Measurements from ENCODE around the gene PPP2R1B.

Gene PPP2R1B

DNA sequence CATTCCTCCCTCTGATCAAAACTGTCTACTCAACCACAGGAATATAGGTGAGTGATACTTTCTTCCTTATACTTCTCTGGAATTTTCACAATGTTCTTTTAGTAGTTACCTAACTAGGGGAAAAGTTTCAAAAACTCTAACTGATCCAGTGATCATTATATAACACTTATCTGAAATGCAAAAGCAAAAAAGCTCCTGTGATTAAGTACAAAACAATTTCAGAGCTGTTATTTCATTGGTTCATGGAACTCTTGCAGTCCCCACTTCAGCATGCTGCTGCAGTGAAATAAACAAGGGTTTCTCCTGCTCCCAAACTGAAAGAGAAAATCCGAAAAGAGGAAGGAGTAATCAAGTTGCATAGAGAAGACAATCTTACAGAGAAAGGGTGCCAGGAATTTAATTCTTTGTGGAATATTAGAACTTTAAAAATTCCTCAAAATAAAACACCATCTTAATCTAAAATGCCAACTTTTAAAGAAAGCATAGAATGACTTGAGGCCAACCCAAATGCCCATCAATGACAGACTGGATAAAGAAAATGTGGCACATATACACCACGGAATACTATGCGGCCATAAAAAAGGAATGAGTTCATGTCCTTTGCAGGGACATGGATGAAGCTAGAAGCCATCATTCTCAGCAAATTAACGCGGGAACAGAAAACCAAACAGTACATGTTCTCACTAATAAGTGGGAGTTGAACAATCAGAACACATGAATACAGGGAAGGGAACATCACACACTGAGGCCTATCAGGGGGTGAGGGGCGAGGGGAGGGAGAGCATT, 20.3 kb downstream of the PPP2R1B start:
- DNase-seq, result no peak

DNA sequence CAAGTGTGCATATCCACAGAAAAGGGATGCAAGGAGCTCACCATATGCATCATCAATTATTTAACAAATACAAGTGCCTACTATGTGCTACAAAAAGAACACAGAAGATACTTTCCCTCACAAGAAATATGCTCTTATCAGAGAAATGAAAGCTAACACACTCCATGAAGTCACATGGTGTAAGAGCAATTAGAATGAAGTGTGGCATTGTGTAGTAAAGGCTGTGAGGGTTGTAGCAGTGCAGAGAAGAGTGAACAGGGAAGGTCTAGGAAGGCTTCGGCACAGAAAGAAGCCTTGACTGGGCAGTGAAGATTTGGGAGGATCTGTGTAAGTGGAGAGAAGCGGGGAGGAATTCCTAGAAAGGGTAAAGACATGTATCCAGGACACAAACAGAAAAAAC, 22.5 kb downstream of the PPP2R1B start:
- no peak for DNase-seq

DNA sequence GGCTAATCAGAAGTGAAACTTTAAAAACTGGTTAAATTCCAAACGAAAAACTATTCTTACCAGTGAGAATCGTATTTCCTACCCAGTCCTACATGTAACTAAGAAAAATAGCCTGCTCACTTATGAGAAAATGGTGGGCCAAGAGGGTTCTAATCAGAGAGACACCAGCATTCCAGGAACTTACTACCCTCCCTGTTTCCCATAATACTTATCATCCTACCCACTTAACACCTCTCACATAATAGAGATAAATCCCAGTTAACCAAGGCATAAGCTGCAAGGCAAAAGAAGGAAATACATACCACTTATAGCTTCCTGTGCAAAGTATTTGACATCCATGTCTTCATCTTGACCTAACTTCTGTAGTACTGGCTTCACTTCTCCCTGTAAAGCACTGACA, 24.4 kb downstream of the PPP2R1B start:
- no peak for DNase-seq

DNA sequence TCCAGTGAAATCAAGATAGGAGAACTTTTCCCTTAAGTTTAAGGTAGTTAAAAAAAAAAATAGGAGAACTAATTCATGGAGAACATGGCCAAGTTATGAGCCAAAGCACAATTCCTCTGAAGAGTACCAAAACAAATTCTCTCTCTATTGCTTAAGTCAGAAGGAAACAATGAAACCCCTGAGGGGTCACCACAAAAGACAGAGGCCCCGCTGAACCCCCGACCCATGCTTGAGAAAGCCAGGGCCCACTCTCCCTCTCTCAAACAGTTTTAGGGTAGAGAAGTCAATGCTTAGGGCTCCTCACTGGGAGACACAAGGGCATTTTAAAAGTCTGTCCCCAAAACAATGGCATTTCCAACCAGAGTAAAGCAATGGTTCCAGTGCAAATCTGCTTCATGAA, 26.9 kb downstream of the PPP2R1B start:
- no peak for DNase-seq

DNA sequence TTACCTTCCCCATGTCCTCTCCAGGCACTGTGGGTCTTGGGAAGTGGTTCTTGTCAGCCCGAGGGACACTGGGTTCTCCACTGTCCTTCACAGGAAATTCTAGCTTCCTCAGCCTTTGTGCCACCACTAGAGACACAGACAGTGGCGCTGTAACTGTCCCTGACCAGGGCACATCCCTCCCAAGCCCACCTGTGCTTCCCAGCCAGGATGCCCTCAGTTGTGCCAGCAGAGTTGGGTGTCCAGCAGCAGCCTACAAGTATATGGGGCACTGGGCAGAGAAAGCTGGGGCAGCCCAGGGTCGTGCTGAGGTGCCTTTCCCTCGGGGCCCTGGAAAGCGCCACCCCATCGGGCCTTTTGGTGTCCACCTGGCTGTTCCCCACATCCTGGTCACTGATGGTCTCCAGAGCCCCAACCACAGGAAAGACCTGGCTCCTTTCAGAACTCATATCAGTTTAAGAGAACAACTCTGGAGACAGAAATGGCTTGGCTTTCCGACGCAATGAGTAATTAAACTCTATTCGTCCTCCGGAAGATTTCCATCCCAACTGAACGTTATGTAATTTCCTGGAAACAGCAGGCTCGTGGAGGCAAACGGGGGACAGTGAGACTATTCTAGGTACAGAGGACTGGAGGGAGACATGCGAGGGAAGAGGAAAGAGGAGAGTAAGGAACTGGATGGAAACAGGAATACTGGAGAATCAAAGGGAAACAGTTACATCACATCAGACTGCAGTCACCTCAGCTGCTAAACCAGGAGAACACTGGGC, 28.6 kb downstream of the PPP2R1B start:
- DNase-seq, result no peak

DNA sequence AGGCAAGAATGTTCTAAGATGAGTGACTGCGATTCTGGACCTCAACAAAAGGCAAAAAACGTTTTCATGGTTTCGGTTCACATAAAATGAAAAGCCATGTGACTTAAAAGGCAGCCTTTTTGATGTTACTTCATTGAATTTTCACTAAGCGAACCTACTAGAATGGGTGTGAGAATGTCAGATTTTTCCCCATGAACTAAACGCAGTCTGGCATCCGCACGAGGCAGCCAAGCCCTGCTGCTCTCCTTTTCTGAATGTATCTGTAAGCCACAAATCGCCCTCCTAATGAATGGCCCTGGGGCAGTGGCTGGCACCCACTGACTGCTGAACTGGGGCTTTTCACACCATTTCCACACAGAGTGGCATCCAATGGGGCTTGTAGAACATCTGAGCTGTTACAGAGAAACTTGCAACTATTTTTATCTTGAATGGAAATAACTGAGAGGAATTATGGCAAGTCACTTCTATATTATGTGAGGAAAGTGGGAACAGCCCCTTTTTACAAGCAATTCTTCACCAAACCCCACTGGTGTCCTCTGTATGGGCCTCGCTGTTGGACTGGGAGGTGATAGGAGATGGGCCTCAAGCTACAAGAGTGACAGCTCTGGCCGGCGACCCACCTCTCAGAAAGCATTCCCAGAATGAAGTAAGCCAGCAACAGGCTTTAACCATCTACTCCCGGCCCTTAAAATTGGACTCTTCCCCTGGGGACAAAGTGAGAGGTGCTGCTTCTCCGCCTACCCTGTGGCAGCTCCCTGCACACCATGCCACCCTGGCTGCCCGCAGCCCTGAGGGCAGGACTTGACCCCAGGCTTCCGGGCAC, 29.4 kb downstream of the PPP2R1B start:
- DNase-seq, result no peak

DNA sequence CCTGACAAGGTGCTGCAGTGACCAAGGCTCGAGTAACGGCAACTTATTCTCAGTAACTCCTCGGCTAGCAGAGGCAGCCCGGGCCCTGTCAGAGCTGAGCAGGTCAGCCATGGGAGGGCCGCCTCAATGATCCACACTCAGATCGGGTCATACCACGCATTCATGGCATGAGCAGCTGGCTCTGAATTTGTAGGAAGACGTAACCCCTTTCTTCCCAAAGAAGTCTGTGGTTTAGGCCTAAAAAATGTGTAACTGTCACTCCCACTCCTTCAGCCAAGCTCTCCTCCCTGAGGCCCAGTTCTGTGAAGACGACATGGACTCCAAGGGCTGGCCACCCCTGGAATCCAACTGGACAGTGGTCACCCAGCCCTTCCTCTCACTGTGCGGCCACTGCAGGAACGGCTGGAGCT, 30.0 kb downstream of the PPP2R1B start:
- DNase-seq, result no peak

DNA sequence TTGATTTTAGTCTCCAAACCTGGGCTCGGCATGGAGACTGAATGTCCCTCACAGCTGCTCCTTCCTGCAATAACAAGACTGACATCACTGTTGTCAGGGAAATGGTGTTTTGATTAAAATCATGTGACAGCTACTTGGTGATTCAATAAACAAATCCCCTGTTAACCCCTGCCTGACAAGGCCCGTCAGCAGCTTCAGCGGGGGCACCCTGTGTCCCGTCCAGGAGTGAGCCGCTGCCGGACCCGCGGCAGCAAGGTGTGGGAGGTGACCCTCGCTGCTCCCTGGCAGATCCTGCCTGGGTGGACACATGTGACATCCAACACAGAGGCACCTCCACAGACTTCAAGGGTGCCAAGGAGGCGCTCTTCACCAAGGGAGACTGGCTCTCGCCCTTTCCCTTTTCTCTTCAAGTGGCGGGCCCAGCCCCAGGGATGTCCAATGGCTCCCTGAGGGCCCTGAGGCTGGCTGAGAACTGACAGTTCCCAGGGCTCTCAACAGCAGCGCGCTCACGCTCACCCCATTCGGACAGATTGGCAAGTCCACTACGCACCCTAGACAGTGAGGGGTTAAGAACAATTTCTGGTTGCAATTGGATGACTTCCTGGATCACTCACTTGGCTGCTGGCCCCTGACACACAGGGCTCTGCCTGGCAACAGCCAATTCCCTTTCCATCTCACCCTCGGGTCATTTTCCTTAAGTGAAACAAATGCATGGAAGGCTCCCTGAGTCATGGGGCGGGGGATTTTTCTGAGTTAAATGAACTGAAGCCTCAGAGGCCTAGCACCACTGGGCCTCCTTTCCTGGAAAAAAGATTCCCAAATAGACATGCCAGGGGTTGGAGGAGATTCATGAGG, 30.7 kb downstream of the PPP2R1B start:
- peak; percentile 88 for DNase-seq

DNA sequence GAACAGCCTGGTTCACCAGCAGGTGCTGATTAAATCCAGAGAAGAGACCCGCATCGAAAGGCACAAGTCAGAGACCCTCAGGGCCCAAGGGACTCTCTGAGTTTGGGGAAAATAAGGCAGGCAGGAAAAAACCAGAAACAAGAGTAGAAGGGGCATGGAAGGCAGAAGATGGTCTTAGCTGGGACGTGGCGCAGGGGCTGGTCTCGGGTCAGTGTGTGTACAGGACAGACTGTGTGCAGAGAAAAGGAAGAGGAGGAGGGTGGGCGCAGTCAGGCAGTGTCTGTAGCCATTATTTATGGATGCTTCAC, 31.3 kb downstream of the PPP2R1B start:
- no peak for DNase-seq

DNA sequence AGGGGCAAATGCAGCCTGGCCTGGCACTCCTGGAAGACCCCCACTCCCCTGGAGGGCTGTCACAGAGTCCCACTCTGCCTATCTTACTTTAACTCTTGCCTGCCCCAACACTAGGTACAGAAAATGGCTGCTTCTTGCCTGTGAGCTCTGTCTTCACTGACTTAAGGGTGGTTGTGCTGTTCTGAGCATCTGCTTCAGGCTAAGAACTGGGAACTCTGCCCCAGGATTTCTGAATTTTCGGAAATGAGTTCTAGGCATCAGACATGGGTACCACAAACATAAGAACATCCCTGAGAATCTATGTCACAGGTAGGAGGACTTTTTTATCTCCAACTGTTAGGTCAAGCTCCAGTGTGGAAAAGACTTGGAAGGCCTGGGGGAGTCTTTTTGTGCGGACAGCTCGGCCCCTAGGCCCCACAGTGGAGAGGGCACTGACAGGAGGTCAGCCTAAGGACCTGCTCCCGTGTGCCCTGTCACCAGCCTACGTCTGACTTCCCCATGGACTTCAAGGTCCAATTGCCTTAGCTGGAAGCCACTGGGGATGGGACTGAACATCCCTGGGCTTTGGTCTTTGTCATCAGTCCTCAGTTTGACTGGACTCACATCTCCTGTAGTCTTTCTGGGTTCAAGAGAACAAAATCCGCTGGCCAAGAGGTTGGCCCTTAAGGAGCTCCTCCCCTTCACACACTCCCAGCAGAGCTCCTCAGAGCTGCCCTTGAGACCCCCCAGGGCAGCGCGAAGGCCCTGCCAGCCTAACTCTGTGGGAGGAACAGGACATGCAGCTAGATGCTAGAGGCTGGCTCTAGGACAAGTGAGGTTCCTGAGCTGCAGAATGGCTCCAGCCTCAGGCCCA, 31.9 kb downstream of the PPP2R1B start:
- no peak for DNase-seq

DNA sequence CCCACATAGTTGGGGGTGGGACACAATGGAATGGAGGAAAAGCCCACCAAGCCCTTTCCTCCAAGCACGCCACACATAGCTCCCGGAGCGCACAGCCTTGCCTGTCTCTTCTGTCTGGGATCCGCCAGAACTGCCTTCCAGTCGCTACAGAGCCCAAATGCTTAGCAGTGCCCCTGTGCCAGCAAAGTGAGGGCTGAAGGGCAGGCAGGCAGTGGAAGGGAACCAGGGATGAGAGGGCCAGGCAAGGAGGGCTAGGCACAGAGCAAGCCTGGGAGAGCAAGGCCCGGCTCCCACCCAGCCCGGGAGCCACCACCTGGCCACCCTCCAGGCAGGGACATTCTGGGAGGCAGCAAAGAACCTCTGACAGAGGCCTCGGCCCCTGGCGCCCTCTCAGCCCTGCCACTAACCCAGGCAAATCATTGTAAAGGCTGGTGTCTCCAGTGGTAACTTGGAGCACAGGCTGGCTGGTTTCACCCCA, 32.5 kb downstream of the PPP2R1B start:
- no peak for DNase-seq

DNA sequence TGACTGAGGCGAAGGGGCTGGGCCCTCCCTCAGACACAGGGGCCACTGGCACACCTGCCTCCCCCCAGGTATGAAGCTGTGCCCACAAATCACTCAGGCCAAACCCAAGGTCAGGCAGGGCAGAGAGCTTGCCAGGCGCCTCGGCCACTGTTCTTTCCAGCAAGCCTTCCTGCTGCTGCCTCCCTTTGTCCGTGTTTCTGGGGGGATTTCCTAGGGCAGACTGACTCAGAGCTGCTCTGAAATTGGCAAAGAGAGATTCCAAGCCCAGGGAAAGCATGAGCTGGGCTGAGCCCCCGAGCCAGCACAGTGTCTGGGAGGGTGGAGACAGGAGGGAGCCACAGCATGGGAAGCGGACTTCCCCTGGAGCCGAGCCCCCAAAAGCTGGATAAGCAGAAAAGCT, 33.2 kb downstream of the PPP2R1B start:
- no peak for DNase-seq

DNA sequence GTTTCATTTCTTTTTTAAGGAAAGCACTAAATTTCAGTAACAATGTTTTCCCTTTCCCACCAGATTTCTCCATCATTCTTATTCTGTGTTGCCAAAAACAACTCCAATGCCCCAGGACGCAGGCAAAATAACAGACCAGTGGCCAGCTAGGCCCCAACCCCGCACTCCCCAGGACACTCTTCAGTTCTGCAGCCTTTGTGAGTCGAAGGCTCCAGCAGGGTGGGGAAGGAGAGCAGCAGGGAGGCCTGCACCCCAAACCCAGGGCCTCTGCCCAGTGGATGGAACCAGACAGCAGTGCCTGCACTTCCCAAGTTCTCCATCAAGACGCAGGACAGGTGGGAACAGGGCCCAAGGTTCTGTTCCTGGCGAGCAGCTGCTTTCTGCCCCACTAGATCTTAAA, 34.4 kb downstream of the PPP2R1B start:
- no peak for DNase-seq

DNA sequence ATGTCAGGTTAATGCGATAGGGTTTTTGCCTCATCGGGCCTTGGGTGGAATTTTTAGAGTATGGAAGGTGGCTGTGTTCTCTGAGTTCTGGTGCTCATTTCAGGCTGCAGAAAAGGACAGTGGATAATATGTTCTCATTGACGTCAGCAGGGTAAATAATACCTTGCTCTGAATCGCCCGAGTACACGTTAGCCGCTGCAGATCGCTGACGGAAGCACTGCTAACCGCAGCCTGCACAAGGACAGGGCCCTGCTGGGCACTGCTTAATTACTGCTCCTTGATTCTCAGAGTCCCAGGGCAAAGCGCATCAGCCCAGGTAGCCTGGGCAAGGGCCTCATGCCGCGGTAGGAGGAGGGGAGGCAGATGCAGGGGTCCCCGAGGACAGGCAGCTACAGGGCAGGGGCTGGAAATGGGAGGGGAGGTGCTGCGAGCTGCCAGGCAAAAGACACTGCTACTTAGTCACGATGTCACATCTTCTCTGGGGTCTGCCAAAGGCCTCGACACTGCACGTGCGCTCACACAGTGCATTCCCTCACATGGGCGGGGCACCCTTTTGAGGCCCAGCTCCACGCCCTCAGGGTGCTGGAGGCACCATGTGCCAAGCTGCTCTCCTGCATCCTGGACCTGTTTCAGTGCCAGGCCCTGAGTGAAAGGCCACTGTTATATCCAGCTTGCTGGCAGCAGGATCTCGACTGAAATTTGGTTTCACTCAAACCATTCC, 35.2 kb downstream of the PPP2R1B start:
- no peak for DNase-seq

DNA sequence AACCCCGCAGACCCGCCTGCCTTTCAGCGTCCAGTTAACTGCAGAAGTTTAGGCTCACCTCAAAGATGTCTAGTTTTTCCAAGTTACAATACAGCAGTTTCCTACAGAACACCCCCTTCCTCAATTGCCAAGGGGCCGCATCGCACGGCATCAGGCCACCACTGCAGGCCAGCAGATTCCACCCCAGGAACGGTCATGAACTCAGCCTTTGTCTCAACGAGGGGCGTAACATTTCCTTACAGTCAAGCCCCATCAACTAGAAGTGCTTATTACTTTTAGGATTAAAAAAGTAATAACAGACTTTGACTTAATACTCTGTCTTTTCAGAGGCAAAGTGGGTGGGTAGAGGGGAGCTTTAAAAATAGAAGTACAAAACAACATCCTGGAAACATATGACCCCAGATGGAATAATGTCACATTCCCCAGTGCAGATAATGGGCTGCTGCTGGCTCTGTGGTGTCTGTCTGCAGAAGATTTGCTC, 36.3 kb downstream of the PPP2R1B start:
- DNase-seq, result no peak

DNA sequence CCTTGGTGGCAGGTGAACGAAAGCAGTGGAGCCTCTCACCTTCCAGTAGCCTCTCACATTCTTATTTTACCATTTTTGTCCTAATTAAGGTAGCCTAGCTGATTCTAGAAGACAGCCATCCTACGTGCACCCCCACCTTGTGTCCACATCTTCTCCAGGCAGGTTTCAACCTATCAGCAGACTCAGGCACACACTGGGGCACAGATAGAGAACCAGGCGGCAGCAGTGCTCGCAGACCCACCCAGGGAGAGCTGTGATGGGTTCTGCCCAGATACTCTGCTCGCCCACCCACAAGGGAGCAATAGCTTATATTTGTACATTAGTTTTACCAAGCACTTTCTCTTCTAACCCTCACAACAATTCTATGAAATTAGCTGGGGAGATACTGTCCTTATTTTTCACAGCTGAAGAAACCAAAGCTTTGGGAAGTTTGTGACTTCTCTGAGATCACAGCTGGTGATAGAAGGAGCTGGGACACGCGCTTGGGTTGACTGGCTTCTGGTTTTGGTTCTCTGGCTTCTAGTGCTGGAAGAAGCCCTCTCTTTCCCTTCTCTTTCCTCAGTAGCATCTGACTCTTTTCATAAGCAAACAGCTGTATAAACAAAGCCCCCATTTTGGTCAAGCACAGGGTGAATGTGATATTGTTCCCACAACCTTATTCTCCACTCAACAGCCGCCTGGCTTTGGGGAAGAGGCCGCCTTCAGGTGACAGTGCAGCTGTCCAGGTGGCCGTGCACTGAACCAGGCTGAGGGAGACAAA, 36.9 kb downstream of the PPP2R1B start:
- DNase-seq, result peak; percentile 23

DNA sequence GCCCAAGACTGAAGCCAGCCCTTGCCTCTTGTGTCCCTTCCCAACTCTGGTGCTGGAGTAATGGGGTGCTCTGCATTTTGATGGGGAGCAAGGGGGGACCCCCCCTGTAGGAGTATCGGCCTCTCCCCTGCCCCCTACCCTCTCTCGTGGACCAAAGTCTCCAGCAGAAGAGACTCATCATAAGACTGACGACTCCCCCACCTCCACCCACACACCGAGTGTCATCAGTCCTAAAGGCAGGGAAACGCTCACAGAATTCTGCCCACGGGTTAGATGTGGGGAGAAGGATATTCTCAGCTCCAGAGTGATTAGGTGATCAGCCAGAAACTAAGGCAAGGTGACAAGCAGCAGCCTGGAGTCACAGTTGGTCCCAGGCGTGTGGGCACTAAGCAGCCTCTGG, 38.8 kb downstream of the PPP2R1B start:
- no peak for DNase-seq

DNA sequence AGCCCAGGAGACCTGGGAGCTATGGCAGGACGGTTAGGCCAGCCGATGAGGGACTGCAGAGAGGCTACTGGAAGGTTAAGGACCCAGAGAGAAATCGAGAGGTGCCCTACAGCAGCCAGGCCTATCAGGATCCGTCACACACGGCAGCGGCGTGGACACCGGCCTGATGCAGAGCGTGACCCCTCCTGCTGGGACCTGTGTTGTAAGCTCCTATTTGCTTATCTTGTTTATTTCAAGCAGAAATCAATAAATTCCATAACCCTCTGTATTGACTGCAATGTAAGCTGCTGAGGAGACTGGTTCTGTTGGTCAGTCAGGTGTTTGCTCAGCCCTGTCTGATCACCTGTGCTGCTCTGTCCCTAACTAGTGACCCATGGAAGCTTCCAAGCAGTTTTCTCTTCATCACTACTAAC, 39.9 kb downstream of the PPP2R1B start:
- no peak for DNase-seq

DNA sequence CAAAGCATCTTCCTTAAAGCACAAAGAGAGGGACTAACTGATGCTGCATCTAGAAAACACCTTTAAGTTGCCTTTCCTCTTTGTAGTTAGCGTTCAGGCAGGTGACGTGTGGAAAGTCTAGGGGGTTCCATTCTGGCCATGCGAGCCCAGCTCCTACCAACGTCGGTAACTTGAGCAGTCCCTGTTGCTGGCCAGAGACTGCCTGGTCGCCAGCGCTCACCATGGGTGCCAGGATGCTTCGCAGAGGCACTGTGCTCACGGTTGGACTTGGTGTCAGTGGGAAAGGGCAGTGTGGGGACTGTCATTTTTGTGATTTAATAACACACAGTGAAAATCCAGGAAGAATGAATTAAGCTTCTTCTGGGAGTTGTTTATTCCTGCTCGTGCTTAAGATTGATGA, 40.6 kb downstream of the PPP2R1B start:
- DNase-seq, result no peak

DNA sequence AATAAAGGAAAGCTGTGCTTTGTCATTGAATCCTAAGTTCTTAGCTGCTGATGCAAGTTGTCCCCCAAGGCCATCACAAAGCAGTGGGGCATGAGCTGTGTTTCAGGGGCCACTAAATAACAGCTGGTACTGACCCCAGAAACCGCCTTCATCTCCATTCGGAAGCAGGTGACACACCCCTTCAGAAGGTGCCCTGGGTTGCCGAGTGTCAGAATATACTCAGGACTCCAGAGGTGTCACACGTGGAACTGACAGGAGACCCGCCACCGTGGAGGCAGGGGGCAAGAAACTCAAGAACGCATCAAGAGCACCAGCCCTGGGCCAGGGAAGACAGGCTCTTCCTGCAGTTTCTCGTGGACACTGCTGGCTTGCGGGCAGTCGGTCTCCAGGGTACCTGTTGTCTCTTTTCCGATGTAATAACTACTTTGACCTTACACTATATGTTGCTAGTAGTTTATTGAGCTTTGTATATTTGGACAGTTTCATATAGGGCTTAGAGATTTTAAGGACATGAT, 41.5 kb downstream of the PPP2R1B start:
- DNase-seq, result no peak
